GM12873 (cell line): Measurements from ENCODE around the gene IGSF21.

ENCODE experiments used
- CTCF ChIP-seq: IDR thresholded peaks from 2 replicates; pipeline ENCODE4 v1.5.1; 2012; ENCODE audit warnings: low read depth, mild to moderate bottlenecking, moderate library complexity, low read length, control low read depth; ENCODE audit not compliant: insufficient read depth; ENCODE audit errors: missing control alignments

IGSF21 gene

GRCh38 chr1:18409609-18410237, 302.1 kb downstream of the IGSF21 start:
- no peak for TF ChIP-seq CTCF

GRCh38 chr1:18410407-18410806, 302.8 kb downstream of the IGSF21 start:
- no peak for TF ChIP-seq CTCF

GRCh38 chr1:18411321-18411720, 303.7 kb downstream of the IGSF21 start:
- TF ChIP-seq CTCF: no peak

GRCh38 chr1:18411820-18412641, 304.4 kb downstream of the IGSF21 start:
- no peak for TF ChIP-seq CTCF

GRCh38 chr1:18412882-18413353, 305.3 kb downstream of the IGSF21 start:
- no peak for TF ChIP-seq CTCF

- TF ChIP-seq CTCF: no peak
Observed at GRCh38 chr1:18413541-18414305, 306.1 kb downstream of the IGSF21 start.

GRCh38 chr1:18414321-18414720, 306.7 kb downstream of the IGSF21 start:
- no peak for TF ChIP-seq CTCF
